IMR-90 (cell line): ENCODE measurements around the gene TRNT1.

ENCODE experiments used
- CHD1 ChIP-seq: IDR thresholded peaks from 2 replicates; pipeline ENCODE4 v1.6.1; 2012; ENCODE audit warnings: low read depth, low read length, improper control_type of control experiment
- CTCF ChIP-seq: conservative IDR thresholded peaks from 2 replicates; pipeline ENCODE4 v1.5.1; 2012; ENCODE audit warnings: mild to moderate bottlenecking, low read depth, low read length, improper control_type of control experiment
- MAFK ChIP-seq: IDR thresholded peaks from 2 replicates; pipeline ENCODE4 v1.6.1; 2012; ENCODE audit warnings: low read depth, low read length, improper control_type of control experiment
- NFE2L2 ChIP-seq: fragments of 150-350 bp; IDR thresholded peaks from 2 replicates; pipeline ENCODE4 v1.6.1; 2016; ENCODE audit warnings: low read depth, mild to moderate bottlenecking, low read length
- POLR2A ChIP-seq: IDR thresholded peaks from 2 replicates; pipeline ENCODE4 v1.6.1; 2012; ENCODE audit warnings: mild to moderate bottlenecking, low read depth, low read length
- RAD21 ChIP-seq: IDR thresholded peaks from 2 replicates; pipeline ENCODE4 v1.6.1; 2012; ENCODE audit warnings: low read length, improper control_type of control experiment
- USF2 ChIP-seq: fragments of 150-350 bp; IDR thresholded peaks from 2 replicates; pipeline ENCODE4 v1.6.1; 2017; ENCODE audit warnings: mild to moderate bottlenecking, antibody characterized with exemption, low read length, low read depth

- no peak for TF ChIP-seq POLR2A
- no peak for TF ChIP-seq CTCF
- TF ChIP-seq CHD1 = no peak
- no peak for TF ChIP-seq NFE2L2
- TF ChIP-seq MAFK = no peak
- TF ChIP-seq USF2 = no peak
- TF ChIP-seq RAD21 = no peak
These were observed 18.9 kb upstream of the TRNT1 start for GRCh38 chr3:3107858-3108257.
